HepG2 (cell line): ENCODE data around the gene TJP3.

ENCODE experiments used
- EZH2 ChIP-seq: conservative IDR thresholded peaks from 2 replicates; pipeline ENCODE4 v1.6.1; 2012; ENCODE audit warnings: mild to moderate bottlenecking, low read depth, low read length, moderate library complexity
- FOXA3 ChIP-seq: IDR thresholded peaks from 2 replicates; pipeline ENCODE4 v1.6.1; 2016; ENCODE audit warnings: missing genetic modification reagents, missing compliant biosample characterization
- GABPA ChIP-seq, 2 experiments: IDR thresholded peaks; 2 replicates each; pipeline ENCODE4 v1.6.1; 2011 to 2016; ENCODE audit warnings: low read depth in 2 of 2, low read length in 1 of 2, missing biosample characterization in 1 of 2, missing genetic modification characterization in 1 of 2
- GLI4 ChIP-seq: sonication (generic); formaldehyde crosslinking; IDR thresholded peaks from 2 replicates; pipeline ENCODE4 v1.5.1; 2020; ENCODE audit warnings: missing genetic modification reagents, mild to moderate bottlenecking, moderate library complexity, borderline replicate concordance
- RAD51 ChIP-seq: fragments of 450-650 bp; IDR thresholded peaks from 2 replicates; pipeline ENCODE4 v1.6.1; 2016; ENCODE audit warnings: borderline replicate concordance
- RBFOX2 ChIP-seq: fragments of 200-400 bp; formaldehyde crosslinking; IDR thresholded peaks from 2 replicates; pipeline ENCODE4 v1.6.1; 2017; ENCODE audit warnings: low read depth, mild to moderate bottlenecking, low read length
- RBM22 ChIP-seq: fragments of 200-400 bp; formaldehyde crosslinking; optimal IDR thresholded peaks from 2 replicates; pipeline ENCODE3; 2017; ENCODE audit warnings: mild to moderate bottlenecking, low read length, moderate library complexity
- SOX6 ChIP-seq, 2 experiments: fragments of 450-650 bp in 1 of 2; sonication (generic) in 1 of 2; formaldehyde crosslinking in 1 of 2; IDR thresholded peaks; 2 replicates each; pipeline versions ENCODE4 v1.4.0 to v1.6.1; 2017 to 2020; ENCODE audit warnings: antibody characterized with exemption in 1 of 2, mild to moderate bottlenecking in 1 of 2, missing genetic modification reagents in 1 of 2
- ZNF577 ChIP-seq: sonication (generic); formaldehyde crosslinking; IDR thresholded peaks from 2 replicates; pipeline ENCODE4 v1.4.0; 2020; ENCODE audit warnings: mild to moderate bottlenecking, low read depth, missing genetic modification reagents, borderline replicate concordance
- ZNF589 ChIP-seq: sonication (generic); formaldehyde crosslinking; conservative IDR thresholded peaks from 2 replicates; pipeline ENCODE4 v1.8.0; 2022; ENCODE audit warnings: mild to moderate bottlenecking, moderate library complexity, missing genetic modification reagents
- ZNF766 ChIP-seq: sonication (generic); formaldehyde crosslinking; IDR thresholded peaks from 2 replicates; pipeline ENCODE4 v1.5.0; 2020; ENCODE audit warnings: missing genetic modification reagents, borderline replicate concordance
- TF ChIP-seq, protein P1 (sequence below): sonication (generic); formaldehyde crosslinking; IDR thresholded peaks from 2 replicates; pipeline ENCODE4 v1.4.0; 2020; ENCODE audit warnings: missing genetic modification reagents
- TF ChIP-seq, protein P2 (sequence below): sonication (generic); formaldehyde crosslinking; IDR thresholded peaks from 2 replicates; pipeline ENCODE4 v1.8.0; 2023; ENCODE audit warnings: mild to moderate bottlenecking, missing genetic modification reagents

DNA sequence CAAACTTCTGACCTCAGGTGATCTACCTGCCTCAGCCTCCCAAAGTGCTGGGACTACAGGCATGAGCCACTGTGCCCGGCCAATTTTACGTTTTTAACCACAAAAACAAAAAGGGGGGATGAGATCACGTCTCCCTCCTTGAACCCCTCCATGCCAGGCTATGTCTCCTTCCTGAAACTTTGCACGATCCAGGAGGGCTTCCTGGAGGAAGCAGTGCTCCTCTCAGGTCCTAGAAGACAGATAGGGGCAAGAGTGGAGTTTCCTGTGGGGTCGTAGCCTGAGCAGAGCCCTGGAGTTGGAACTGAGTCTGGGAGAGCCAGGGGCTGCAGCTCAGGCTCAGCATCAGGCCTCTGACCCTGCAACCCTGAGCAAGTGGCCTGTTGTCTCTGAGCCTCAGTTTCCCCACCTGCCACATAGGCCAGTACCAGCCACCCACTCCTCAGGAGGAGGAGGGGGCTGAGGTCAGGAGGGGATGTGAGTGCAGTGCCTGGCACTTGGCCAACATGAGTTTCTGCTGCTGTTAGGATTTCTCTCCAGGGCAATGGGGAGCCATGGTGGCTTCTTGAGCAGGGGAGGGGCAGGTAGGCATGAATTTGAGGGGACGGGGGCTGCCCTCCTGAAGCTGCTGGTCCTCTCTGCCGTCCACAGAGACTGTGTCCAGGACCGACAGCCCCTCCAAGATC is 37.3 kb downstream of the TJP3 start:
- TF ChIP-seq RAD51 (no peak), SOX6 (IDR thresholded peaks at IDR 0.05) (no peak), SOX6 (CRISPR knock-in tag; IDR thresholded peaks at IDR 0.05) (no peak), ZNF589 (no peak), RBFOX2 (no peak), EZH2 (no peak), FOXA3 (CRISPR knock-in tag) (no peak), GLI4 (no peak), ZNF577 (no peak), GABPA (IDR thresholded peaks at IDR 0.05; ENCODE audit: low read depth, low read length) (no peak), GABPA (CRISPR knock-in tag; IDR thresholded peaks at IDR 0.05; ENCODE audit: low read depth) (no peak), ZNF766 (CRISPR knock-in tag) (no peak), RBM22 (no peak)
- TF ChIP-seq, protein P1, sequence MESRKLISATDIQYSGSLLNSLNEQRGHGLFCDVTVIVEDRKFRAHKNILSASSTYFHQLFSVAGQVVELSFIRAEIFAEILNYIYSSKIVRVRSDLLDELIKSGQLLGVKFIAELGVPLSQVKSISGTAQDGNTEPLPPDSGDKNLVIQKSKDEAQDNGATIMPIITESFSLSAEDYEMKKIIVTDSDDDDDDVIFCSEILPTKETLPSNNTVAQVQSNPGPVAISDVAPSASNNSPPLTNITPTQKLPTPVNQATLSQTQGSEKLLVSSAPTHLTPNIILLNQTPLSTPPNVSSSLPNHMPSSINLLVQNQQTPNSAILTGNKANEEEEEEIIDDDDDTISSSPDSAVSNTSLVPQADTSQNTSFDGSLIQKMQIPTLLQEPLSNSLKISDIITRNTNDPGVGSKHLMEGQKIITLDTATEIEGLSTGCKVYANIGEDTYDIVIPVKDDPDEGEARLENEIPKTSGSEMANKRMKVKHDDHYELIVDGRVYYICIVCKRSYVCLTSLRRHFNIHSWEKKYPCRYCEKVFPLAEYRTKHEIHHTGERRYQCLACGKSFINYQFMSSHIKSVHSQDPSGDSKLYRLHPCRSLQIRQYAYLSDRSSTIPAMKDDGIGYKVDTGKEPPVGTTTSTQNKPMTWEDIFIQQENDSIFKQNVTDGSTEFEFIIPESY (CRISPR knock-in tag), result no peak
- TF ChIP-seq, protein P2, sequence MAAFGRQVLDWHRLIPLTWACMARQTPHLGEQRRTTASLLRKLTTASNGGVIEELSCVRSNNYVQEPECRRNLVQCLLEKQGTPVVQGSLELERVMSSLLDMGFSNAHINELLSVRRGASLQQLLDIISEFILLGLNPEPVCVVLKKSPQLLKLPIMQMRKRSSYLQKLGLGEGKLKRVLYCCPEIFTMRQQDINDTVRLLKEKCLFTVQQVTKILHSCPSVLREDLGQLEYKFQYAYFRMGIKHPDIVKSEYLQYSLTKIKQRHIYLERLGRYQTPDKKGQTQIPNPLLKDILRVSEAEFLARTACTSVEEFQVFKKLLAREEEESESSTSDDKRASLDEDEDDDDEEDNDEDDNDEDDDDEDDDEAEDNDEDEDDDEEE (CRISPR knock-in tag), result no peak
